NCI-H1105 (cell line): Measurements from ENCODE around the gene ABCC2.

Experiments
- DNase-seq: peaks from one replicate; lab custom pipeline; 2025; lab: John Stamatoyannopoulos, UW

Gene ABCC2

GRCh38 chr10:99775850-99776249 is 6.6 kb upstream of the ABCC2 start:
- no peak for DNase-seq

GRCh38 chr10:99777918-99778714 is 4.3 kb upstream of the ABCC2 start:
- DNase-seq: no peak

- no peak for DNase-seq
Observed at GRCh38 chr10:99779335-99779734, 3.1 kb upstream of the ABCC2 start.

- DNase-seq: no peak
Observed at GRCh38 chr10:99781734-99782429, 558 bp upstream of the ABCC2 start.

- DNase-seq: no peak
Observed at GRCh38 chr10:99784016-99784726, 1.7 kb downstream of the ABCC2 start.

GRCh38 chr10:99784727-99785441 is 2.4 kb downstream of the ABCC2 start:
- no peak for DNase-seq

GRCh38 chr10:99785646-99786045 is 3.2 kb downstream of the ABCC2 start:
- no peak for DNase-seq

GRCh38 chr10:99787311-99787710 is 4.9 kb downstream of the ABCC2 start:
- no peak for DNase-seq

- DNase-seq: no peak
Observed at GRCh38 chr10:99787782-99788445, 5.5 kb downstream of the ABCC2 start.

- no peak for DNase-seq
Observed at GRCh38 chr10:99788598-99789256, 6.3 kb downstream of the ABCC2 start.

GRCh38 chr10:99791831-99792230 is 9.4 kb downstream of the ABCC2 start:
- DNase-seq: no peak

- no peak for DNase-seq
Observed at GRCh38 chr10:99793819-99794218, 11.4 kb downstream of the ABCC2 start.

- no peak for DNase-seq
Observed at GRCh38 chr10:99796928-99797327, 14.5 kb downstream of the ABCC2 start.

GRCh38 chr10:99798031-99798430 is 15.6 kb downstream of the ABCC2 start:
- DNase-seq: no peak

GRCh38 chr10:99798920-99799319 is 16.5 kb downstream of the ABCC2 start:
- no peak for DNase-seq

GRCh38 chr10:99799613-99800012 is 17.2 kb downstream of the ABCC2 start:
- no peak for DNase-seq

GRCh38 chr10:99804471-99804870 is 22.0 kb downstream of the ABCC2 start:
- DNase-seq: no peak

GRCh38 chr10:99805190-99805589 is 22.8 kb downstream of the ABCC2 start:
- DNase-seq: no peak

- no peak for DNase-seq
Observed at GRCh38 chr10:99806091-99806490, 23.7 kb downstream of the ABCC2 start.

- DNase-seq: no peak
Observed at GRCh38 chr10:99807786-99808185, 25.3 kb downstream of the ABCC2 start.

- DNase-seq: no peak
Observed at GRCh38 chr10:99808270-99808669, 25.8 kb downstream of the ABCC2 start.
